Omental fat pad (tissue), 4 donors: ENCODE results near the gene PLPP6. TPM values are rescaled to one million over a fixed set of nuclear protein-coding genes. Genes with fewer than 3 reads are reported as not detected.

ENCODE experiments used
- ATAC-seq: fragments of 150-250 bp; one replicate; pipeline ENCODE4 v1.9.1; 2016; ENCODE audit warnings: mild to moderate bottlenecking, moderate library complexity; ENCODE audit not compliant: low FRiP score
- DNase-seq: peaks from one replicate; pipeline ENCODE4 v3.0.0-alpha.2; 2019; ENCODE audit warnings: low spot score
- total RNA-seq, 4 donors: library from RNA; depleted of rRNA; stranded (reverse); fragments of >200 nt; gene quantifications; one replicate each; pipeline ENCODE4 v1.1.0, GENCODE V29; 2016
- TF ChIP-seq, protein P1 (sequence below), 3 donors: fragments of 450-650 bp; IDR thresholded peaks; one replicate each; pipeline ENCODE4 v1.5.1; 2016 to 2017; ENCODE audit warnings: antibody characterized with exemption in 3 of 3, mild to moderate bottlenecking in 3 of 3, moderate library complexity in 2 of 3

PLPP6 gene
- total RNA-seq, 4 donors from 2014 or later = 3.4 to 6.0 (median 5.3) TPM

DNA sequence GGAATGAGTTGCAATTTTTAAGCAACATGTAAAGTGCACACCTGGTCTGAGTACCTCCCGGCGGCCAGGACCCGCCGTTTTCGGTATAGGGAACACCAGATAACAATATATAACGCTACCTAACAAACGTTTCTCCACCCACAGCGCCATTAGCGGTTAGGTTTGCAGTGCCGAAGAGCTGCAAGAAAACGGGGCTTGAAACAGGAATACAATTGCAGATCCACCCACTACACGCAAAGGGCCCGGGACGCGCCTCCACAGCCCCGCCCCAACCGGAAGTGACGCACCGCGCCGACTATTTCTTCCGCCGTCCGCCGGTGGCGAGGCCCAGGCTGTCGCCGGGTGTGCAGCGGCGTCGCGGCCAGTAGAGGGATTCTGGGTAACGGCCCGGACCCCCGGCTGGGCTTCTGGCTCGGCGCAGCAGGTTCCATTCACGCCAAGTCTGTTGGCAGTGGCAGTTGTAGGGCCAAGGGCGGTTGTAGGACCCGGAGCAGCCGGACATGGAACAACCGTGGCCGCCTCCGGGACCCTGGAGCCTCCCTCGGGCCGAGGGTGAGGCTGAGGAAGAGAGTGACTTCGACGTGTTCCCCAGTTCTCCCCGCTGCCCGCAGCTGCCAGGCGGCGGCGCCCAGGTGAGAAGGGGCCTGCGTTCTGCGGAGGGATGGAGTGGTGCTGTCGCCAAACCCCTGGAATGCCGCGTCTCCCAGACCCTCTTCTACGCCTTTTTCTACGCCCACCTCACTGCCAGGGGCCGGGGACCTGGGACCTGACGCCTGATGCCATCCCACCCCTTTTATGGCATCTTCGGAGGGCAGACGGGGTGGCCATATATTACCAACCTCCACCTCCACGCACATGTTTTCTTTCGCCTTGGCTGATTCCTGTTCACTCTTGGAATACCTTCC lies 17.4 kb downstream of the PLPP6 start, which contains the start of gene CDC37L1:
Gene CDC37L1 (plus strand): TSS at position 302 of the 905 bp plus-strand sequence. CDS start 199 bp downstream, at position 501.
- TF ChIP-seq, protein P1, sequence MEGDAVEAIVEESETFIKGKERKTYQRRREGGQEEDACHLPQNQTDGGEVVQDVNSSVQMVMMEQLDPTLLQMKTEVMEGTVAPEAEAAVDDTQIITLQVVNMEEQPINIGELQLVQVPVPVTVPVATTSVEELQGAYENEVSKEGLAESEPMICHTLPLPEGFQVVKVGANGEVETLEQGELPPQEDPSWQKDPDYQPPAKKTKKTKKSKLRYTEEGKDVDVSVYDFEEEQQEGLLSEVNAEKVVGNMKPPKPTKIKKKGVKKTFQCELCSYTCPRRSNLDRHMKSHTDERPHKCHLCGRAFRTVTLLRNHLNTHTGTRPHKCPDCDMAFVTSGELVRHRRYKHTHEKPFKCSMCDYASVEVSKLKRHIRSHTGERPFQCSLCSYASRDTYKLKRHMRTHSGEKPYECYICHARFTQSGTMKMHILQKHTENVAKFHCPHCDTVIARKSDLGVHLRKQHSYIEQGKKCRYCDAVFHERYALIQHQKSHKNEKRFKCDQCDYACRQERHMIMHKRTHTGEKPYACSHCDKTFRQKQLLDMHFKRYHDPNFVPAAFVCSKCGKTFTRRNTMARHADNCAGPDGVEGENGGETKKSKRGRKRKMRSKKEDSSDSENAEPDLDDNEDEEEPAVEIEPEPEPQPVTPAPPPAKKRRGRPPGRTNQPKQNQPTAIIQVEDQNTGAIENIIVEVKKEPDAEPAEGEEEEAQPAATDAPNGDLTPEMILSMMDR (IDR thresholded peaks at IDR 0.05) = peak in 1 of 3 donors; percentile 43
- peak; percentile 98 for DNase-seq
- peak; percentile 99 for ATAC-seq

DNA sequence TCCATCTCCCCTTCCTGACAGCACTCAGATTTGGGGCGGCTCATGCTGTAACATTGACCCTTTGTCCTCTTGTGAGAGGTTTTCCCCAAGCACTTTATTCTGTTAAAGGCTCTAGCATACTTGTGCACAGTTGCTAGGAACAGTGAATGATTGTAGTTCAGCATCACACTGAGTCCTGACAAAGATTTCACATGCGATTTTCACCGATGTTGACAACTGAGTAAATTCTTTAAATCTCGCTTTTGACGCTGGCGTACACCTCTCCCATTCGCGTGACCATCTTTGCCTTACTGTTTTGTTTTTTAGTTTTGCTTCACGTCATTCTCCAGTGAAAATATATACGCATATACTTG lies 18.1 kb downstream of the PLPP6 start:
- ATAC-seq = peak; percentile 15
- TF ChIP-seq, protein P1 (IDR thresholded peaks at IDR 0.05) = no peak
- DNase-seq = no peak

DNA sequence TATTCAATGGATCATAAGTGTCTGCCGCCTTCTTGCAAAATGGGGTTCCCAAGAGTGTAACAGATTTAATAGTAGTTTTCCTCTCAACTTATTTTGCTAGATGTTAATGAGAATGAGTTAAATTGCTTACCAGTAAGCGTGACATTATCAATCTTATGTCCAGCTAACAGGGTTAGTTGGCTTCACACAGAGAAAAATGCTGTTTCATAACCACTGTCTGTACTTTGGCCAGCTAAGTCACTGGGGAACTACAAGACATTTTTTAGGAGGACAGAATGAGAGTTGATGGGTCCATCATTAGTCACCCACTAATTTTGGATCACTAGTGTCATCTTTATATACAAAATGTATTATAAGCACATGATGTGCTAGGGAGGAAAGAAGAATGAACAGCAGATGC lies 18.7 kb downstream of the PLPP6 start:
- TF ChIP-seq, protein P1 (IDR thresholded peaks at IDR 0.05) = no peak
- DNase-seq = no peak
- peak; percentile 49 for ATAC-seq

DNA sequence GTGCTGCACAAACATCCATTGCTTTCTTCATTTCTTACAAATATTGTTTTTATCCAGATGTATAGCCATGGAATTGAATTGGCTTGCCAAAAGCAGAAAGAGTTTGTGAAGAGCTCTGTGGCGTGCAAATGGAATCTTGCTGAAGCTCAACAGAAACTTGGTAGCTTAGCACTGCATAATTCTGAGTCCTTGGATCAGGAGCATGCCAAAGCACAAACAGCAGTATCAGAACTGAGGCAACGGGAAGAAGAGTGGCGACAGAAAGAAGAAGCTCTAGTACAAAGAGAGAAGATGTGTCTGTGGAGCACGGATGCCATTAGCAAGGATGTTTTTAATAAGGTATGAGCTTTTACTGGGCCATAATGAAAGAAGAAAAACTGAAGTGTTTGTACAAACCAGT lies 22.7 kb downstream of the PLPP6 start:
- ATAC-seq = no peak
- TF ChIP-seq, protein P1 (IDR thresholded peaks at IDR 0.05) = no peak
- DNase-seq = no peak

DNA sequence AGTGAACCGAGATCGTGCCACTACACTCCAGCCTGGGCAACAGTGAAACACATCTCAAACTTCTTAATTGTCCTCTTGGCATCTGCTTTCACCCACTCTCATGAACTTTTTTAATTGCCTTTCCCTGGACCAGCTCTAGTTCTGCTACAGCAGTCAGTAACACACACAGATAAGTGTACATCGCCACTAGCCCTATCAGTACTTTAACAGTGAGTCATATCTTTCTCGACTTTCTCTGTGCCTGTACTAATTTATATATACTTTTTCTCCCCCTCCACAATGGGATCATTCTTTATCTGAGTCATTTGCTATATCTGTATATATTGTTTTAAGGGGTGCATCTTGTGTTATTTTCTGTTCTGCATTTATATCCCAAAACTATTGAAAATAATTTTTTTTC lies 24.0 kb downstream of the PLPP6 start:
- DNase-seq = no peak
- TF ChIP-seq, protein P1 (IDR thresholded peaks at IDR 0.05) = no peak
- peak; percentile 47 for ATAC-seq

DNA sequence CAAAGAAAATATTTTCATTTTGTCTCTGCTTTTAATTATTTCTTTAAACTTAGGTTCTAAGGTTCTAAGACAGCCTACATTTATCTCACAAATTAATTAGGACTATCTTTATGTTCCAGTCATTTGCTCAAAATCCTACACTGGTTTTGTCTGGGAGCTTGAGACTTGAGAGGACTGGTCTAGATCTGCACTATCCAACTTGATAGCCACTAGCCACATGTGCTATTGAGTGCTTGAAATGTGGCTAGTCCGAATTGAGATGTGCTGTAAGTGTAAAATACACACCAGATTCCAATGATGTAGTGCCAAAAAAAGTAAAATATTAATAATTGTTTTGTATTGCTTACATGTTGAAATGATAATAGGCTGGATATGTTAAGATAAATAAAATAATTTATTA lies 24.5 kb downstream of the PLPP6 start:
- TF ChIP-seq, protein P1 (IDR thresholded peaks at IDR 0.05) = no peak
- no peak for DNase-seq
- ATAC-seq = no peak

DNA sequence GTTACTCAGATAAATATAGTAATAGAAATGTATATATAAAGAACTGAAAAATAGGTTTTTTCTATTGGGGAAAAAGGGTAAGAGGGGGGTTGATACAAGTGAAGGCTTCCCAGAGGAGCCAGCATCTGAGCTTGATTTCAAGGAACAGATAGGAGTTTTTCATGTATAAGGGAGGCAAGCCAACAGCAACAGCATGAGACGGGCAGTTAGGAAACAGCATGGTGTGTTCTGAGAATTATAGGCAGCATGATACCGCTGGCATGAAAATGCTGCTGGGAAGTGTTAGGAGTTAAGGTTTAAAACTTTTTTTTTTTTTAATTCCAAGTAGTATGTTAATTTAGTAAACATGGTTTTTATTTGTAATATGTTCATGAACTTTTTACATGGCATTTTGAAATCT lies 26.9 kb downstream of the PLPP6 start:
- TF ChIP-seq, protein P1 (IDR thresholded peaks at IDR 0.05) = no peak
- no peak for ATAC-seq
- DNase-seq = no peak
